Stimulated activated CD8-positive, alpha-beta memory T cell treated with anti-CD3 and anti-CD28 coated beads, Interleukin-4, amount 100 ng/mL, for 1 hour (primary cell): ENCODE measurements around the gene CMTM5.
A peak's percentile ranks its signal among the peaks of the same experiment; 100 is the strongest.
"Not testable (repeated sequence)": the region's sequence is repeated elsewhere in the genome, so short reads cannot be mapped to it uniquely, and the experiment has no call there.

Experiments
- DNase-seq, 2 donors: peaks; one replicate each; pipeline ENCODE4 v3.0.0-alpha.2; 2020; ENCODE audit warnings: low read depth in 2 of 2, low spot score in 1 of 2

The CMTM5 gene

GRCh38 chr14:23378612-23379220 lies 1.9 kb downstream of the CMTM5 start:
- no peak for DNase-seq

DNA sequence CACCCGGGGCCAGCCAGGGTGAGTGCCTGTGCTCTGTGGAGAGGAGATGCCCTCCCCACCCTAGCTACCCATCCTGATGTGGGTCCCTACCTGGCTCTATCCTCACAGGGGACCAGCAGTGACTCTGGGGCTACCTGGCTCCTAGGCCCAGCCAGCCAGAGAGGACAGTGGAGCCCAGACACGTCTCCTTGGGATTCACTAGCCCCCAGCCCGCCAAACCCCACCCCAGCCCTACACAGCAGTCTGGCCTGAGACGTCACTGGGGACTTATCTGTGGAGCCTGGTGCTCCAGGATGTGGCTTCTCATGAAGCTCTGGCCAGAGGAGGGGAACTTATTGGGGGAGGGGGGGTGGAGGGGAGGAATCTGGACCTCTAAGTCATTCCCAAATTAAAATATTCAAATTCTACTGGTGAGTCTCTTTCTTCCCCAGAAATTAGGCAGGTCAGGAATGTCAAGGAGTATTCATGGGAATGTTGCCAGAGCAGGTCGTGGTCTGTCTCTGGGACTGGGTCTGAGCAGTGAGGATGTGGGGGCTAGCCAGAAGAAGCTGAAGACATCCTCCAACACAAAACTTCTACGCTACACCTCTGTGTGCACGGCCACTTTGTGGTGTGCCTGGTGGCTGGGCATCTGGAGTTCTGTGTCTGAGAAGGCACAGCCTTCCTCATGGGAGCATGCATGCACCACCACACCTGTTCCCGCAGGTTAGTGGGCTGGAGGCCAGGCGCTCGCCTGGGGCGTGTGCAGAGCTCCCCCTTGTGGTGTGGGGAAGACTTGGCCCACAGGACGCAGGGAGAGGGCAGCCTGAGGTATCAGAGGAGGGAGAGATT lies 2.7 kb downstream of the CMTM5 start:
- DNase-seq = peak; percentile 22 to 39

GRCh38 chr14:23380197-23380914 lies 3.5 kb downstream of the CMTM5 start:
- DNase-seq = no peak

DNA sequence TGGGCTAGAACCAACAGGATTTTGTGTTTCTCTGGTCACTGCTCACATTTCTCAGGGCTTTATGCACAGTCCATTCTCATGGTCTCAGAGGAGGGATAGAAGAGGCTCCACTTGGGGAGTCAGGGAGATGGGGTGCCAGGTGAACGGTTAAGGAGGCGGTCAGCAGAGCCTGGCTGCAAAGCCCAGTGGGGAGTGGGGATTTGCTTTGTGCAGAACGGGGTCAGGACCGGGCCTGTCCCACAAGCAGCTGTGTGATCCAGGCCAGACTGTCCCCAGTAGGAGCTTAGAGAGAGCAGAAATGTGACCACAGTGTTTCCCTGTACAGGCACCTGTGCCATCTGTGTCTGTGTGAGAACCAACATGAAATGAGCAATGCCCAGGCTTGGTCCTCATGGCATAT lies 4.1 kb downstream of the CMTM5 start:
- DNase-seq = no peak

GRCh38 chr14:23381871-23382270 lies 5.0 kb downstream of the CMTM5 start:
- no peak for DNase-seq

DNA sequence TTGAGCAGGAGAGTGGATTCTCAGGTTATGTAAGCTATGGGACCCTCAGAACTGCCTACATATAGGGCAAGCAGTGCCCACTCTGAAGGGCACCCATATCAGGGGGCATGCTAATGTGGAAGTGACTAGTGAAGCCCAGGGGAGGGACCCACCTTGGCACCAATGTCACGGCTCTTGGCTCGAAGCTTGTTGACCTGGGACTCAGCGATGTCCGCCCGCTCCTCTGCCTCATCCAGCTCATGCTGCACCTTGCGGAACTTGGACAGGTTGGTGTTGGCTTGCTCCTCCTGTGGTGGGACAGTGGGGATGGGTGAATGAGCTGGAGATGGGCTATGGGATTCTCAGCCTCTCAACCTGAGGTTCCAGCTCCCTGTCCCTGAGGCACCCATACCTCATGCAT lies 5.4 kb downstream of the CMTM5 start:
- DNase-seq = no peak

DNA sequence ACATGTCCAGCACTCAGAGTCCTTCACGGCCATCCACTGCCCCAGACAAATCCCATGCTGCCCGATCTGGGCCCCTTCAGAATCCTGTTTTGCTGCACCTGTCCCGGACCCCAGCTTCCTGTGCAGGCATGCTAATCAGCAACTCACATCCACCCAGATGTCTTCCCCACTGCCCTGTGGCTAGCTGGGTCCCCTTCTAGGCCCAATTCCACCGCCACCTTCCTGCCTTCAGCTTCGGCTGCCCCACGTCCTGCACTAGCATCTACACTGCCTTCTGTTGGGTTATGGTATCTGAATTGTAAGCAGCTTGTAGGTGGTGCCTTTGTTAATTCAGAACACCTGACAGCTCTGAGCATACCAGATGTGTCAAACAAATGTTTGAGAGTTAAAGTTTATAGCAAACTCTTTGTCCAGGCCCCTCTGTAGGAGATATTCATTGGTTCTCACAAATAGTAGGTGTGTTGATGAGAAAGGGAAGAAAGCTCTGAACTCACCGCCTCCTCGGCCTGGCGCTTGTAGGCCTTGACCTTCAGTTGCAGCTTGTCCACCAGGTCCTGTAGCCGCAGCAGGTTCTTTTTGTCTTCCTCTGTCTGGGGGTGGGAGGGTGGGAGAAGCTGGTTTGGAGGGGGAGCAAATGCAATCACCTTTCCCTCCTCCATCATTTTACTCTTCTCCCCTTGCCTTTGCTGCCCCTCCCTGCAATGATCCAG lies 6.0 kb downstream of the CMTM5 start:
- DNase-seq = no peak

DNA sequence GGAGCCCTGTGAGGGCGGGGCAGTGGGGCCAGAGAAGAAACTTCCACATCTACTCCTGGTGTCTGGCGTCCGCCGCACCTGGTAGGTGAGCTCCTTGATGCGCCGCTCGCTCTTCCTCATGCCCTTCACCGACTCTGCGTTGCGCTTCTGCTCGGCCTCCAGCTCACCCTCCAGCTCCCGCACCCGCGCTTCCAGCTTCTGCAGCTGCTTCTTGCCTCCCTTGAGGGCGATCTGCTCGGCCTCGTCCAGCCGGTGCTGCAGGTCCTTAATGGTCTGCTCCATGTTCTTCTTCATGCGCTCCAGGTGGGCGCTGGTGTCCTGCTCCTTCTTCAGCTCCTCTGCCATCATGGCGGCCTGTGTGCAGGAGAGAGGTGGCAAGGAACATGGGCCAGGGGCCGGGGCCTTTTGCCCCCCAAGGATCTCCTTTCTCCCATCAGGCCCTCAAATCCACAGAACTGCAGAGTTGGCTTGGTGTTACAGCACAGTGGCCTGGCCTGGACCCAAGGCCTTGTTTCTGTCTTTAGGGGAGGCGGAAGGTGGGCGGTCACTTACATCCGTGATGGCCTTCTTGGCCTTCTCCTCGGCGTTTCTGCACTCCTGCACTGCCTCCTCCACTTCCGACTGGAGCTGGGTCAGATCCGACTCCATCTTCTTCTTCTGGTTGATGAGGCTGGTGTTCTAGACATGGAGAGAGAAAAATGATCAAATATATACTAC lies 7.7 kb downstream of the CMTM5 start:
- DNase-seq = no peak

GRCh38 chr14:23385244-23385641 lies 8.4 kb downstream of the CMTM5 start:
- DNase-seq = no peak

DNA sequence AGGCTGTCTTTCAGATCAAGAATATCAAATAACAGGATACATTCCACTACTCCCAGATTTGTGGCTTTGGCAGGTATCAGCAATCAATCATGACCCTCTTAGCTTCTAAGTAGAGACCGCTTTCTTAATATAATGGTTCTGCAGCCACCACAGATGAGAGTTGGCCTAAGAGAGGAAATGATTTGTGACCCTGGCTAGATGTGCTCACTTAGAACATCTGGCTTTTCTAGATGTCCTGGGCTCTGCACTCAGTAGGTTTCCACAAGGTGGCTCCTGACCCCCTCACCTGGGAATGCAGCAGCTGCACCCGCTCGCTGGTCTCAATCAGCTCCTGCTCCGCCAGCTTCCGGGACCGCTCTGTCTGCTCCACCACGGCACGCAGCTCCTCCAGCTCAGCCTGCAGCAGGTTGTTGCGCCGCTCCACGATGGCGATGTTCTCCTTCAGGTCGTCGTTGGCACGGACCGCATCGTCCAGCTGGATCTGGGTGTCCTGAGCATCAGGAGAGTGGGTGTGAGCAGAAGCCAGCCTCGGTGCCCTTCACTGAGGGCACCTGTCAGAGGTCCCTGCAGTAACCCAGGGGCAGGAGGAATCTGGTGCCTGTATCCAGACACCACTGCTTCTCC lies 8.9 kb downstream of the CMTM5 start:
- DNase-seq = no peak

- DNase-seq = not testable (repeated sequence)
Observed at GRCh38 chr14:23386266-23386657, 9.4 kb downstream of the CMTM5 start.

DNA sequence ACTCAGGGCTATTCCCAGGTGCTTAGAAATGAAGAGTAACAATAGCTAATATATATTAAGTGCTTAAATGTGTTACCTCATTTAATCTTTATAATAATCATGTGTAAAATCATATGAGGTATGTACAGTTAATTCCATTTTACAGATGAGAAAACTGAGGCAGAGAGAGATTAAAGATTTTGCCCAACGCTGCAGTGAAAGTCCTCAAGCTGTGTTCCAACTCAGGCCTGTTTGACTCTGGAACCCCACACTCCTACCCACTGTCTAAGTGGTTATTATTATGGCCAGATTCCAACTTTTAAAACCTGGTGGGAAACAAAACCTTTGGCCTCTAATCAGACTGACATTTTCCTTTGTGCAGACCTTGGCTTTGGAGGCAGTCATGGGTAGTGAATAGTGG lies 10.2 kb downstream of the CMTM5 start:
- no peak for DNase-seq

DNA sequence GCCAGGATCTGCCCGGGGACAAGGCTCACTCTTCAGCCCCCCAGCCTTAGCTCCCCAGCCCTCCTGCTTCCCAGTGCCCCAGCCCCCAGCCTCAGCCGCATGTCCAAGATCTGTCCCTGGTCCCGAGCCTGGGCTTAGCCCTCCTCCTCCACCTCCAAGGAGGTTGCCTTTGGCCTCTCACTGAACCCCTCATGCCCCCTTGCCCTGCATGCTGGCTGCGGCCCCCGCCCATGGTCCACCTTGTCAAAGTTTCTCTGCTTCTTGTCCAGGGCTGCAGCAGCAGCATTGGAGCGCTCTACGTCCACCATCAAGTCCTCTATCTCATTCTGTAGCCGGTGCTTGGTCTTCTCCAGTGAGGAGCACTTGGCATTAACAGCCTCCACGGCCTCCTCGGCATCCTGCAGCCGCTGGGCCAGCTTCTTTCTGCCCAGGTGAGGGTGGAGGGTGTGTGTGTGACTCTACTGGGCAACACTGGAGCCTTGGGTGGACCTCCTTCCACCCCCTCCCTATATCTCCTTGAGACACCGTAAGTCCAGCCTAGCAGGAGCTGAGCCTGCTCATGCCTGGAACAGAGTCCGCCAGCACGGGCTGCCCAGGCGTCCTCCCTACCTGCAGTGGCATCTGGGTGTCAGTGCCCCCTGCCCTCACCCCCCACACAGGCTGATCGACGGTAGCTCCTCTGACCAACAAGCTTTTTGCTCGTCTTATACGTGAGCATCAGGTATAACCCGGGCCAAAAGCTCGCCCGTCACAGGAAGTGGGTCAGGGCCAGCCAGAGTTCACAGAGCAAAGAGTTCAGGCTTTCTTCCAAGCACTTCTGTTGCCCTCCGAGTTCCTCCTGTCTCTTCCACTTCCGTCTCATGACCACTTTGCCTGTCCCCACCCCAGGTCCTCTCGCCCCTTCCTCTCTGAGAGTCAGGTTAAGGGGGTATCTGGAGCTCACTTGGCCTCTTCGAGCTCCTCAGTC lies 11.4 kb downstream of the CMTM5 start:
- DNase-seq = no peak

- no peak for DNase-seq
Observed at GRCh38 chr14:23388996-23389395, 12.2 kb downstream of the CMTM5 start.

DNA sequence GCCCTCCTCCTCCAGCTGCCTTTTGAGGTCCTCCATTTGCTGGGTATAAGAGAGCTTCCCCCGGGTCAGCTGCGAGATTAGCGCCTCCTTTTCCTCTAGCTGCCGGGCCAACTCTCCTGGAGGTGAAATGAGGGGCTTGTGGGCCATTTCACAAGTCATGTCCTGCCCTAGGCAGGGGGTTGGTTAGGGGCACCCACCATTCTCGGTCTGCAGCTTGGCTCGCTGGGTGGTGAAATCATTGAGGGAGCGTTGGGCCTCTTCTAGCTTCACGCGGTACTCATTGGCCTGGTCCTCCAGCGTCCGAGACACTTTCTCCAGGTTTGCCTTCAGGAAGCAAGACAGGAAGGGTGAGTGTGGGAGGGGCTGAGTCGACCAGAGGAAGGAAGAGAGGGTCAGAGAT lies 12.6 kb downstream of the CMTM5 start:
- no peak for DNase-seq

DNA sequence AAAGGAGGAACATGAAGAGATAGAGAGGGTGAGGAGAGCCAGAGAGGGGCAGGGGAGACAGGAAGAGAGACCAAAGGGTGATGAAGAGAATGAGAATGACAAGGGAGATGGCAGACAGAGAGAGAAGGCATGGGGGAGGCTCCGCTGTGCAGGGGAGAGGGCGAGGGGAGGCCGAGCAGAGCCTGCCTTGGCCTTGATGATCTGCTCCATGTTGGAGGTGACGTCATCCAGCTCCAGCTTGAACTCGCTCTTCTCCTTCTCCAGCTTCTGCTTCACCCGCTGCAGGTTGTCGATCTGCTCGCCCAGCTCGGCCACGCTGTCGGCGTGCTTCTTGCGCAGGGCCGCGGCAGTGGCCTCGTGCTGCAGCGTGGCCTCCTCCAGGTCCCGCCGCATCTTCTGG lies 13.0 kb downstream of the CMTM5 start:
- DNase-seq = not testable (repeated sequence)

GRCh38 chr14:23392613-23393012 lies 15.8 kb downstream of the CMTM5 start:
- no peak for DNase-seq

DNA sequence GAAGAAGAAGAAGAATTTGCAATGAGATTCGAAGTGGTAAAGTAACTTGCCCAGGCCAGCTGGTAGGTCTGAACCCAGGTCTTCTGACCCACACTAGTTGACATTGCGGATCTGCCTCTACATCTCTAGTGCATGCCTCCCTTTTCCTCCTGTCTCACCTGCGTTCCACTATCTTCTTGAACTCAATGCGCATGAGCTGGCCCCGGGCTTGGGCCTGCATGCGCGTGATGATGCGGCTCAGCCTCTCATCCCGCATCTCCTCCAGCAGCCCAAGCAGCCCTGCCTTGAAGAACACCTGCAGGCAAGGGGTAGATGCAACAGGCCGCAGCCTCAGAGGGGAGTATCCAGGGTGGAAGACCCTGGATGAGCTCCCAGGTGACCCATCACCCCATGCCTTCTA lies 19.3 kb downstream of the CMTM5 start:
- no peak for DNase-seq

DNA sequence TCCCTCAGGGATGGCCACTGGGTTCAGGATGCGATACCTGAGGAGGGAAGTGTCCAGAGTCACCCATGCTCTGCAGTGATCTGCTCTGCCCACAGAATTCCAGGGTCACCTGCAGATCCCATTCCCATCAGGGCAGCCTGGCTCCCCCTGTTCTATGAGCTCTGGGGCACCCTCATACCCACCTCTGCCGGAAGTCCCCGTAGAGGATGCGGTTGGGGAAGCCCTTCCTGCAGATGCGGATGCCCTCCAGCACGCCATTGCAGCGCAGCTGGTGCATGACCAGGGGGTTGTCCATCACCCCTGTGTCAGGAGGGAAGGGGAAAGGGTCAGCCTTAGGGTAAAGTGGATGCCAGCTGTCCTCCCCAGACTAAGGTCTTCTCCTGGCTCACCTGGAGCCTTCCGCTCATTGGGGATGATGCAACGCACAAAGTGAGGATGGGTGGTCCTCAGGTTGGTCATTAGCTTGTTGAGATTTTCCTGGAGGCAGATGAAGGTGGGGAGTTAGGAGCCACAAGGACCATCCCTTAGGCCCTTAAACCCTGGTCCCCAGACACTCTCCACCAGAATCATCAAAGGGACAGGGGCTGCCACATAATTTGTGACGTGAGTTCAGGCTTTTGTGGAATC lies 20.0 kb downstream of the CMTM5 start:
- DNase-seq = no peak
